ENCODE results near the gene ZBTB32. TPM values are rescaled to one million over a fixed set of nuclear protein-coding genes. Genes with fewer than 3 reads are reported as not detected.

ZBTB32 gene
- total RNA-seq, 4 donors from 2014 or later: not detected

GRCh38 chr19:35759697-35760096 is 55.3 kb downstream of the ZBTB32 start:
- intact Hi-C loops (cut with DNase I; ENCODE audit: low total_unique reads): no loop called here
- Histone ChIP-seq H3K36me3 (no peaks in the 10 kb centered on the region), H3K27me3 (no peaks in the 10 kb centered on the region), H3K9me3 (no peaks in the 10 kb centered on the region), H3K27ac (no peak overlapping the region), H3K4me1 (peaks cover 0 to 13% of the 10 kb centered on the region in 2 donors), H3K4me3 (no peak overlapping the region)
- TF ChIP-seq CTCF (IDR thresholded peaks at IDR 0.05): no peak
- TF ChIP-seq POLR2A (IDR thresholded peaks at IDR 0.05): no peak
- DNase-seq: no peak

GRCh38 chr19:35760711-35761349 is 56.5 kb downstream of the ZBTB32 start:
- intact Hi-C loops (cut with DNase I; ENCODE audit: low total_unique reads): no loop called here
- no peaks in the 10 kb centered on the region for H3K27me3 ChIP-seq
- TF ChIP-seq POLR2A (IDR thresholded peaks at IDR 0.05): no peak
- no peak for TF ChIP-seq CTCF (IDR thresholded peaks at IDR 0.05)
- H3K27ac ChIP-seq: no peak overlapping the region
- peaks cover 0 to 9% of the 10 kb centered on the region in 2 donors for H3K4me1 ChIP-seq
- H3K4me3 ChIP-seq: no peak overlapping the region
- no peaks in the 10 kb centered on the region for H3K9me3 ChIP-seq
- H3K36me3 ChIP-seq: no peaks in the 10 kb centered on the region
- no peak for DNase-seq

- intact Hi-C loops (cut with DNase I; ENCODE audit: low total_unique reads): no loop called here
Measured at GRCh38 chr19:35764432-35765315, 60.3 kb downstream of the ZBTB32 start.

More at GRCh38 chr19:35764432-35765315, 60.3 kb downstream of the ZBTB32 start:
- Histone ChIP-seq H3K9me3 (no peaks in the 10 kb centered on the region), H3K4me3 (no peak overlapping the region), H3K4me1 (no peaks in the 10 kb centered on the region), H3K27me3 (no peaks in the 10 kb centered on the region), H3K36me3 (no peaks in the 10 kb centered on the region), H3K27ac (no peak overlapping the region)
- DNase-seq: no peak
- TF ChIP-seq CTCF (IDR thresholded peaks at IDR 0.05): no peak
- no peak for TF ChIP-seq POLR2A (IDR thresholded peaks at IDR 0.05)

Other genes with a start within 250 kb of the ZBTB32 start
- not detected for gene KRTDAP, start 214.1 kb upstream of the ZBTB32 start, total RNA-seq
- gene DMKN, start 190.9 kb upstream of the ZBTB32 start, total RNA-seq: 10 to 100 TPM in 3 of 4 donors, 1 to 10 TPM in 1; 4.4 to 73.7 (median 39.5) TPM
- gene SBSN, start 176.2 kb upstream of the ZBTB32 start, total RNA-seq: under 1 TPM in 1 of 4 donors, not detected in 3; 0.37 TPM
- gene GAPDHS, start 171.1 kb upstream of the ZBTB32 start, total RNA-seq: not detected
- 100 to 1,000 TPM in 1 of 4 donors, 10 to 100 TPM in 3; 34.6 to 111 (median 50.0) TPM for gene TMEM147, start 158.9 kb upstream of the ZBTB32 start, total RNA-seq
- under 1 TPM in 1 of 4 donors, not detected in 3; 0.14 TPM for gene ATP4A, start 140.9 kb upstream of the ZBTB32 start, total RNA-seq
- not detected for gene PMIS2, start 118.4 kb upstream of the ZBTB32 start, total RNA-seq
- gene HAUS5, start 91.8 kb upstream of the ZBTB32 start, total RNA-seq: 10 to 100 TPM in 3 of 4 donors, 1 to 10 TPM in 1; 6.1 to 37.9 (median 17.7) TPM
- gene RBM42, start 75.5 kb upstream of the ZBTB32 start, total RNA-seq: 10 to 100 TPM; 23.8 to 60.0 (median 31.5) TPM
- gene ETV2, start 62.8 kb upstream of the ZBTB32 start, total RNA-seq: 1 to 10 TPM in 1 of 4 donors, under 1 TPM in 1, not detected in 2; 0.48 to 1.6 TPM
- gene COX6B1, start 56.2 kb upstream of the ZBTB32 start, total RNA-seq: 100 to 1,000 TPM in 3 of 4 donors, 10 to 100 TPM in 1; 47.4 to 344 (median 208) TPM
- gene UPK1A, start 38.0 kb upstream of the ZBTB32 start, total RNA-seq: under 1 TPM in 1 of 4 donors, not detected in 3; 0.91 TPM
- gene KMT2B, start 13.4 kb downstream of the ZBTB32 start, total RNA-seq: 10 to 100 TPM in 3 of 4 donors, 1 to 10 TPM in 1; 5.0 to 60.8 (median 16.8) TPM
- gene IGFLR1, start 37.9 kb downstream of the ZBTB32 start, total RNA-seq: 1 to 10 TPM in 3 of 4 donors, under 1 TPM in 1; 0.77 to 5.3 (median 2.2) TPM
- 100 to 1,000 TPM in 1 of 4 donors, 10 to 100 TPM in 2, 1 to 10 TPM in 1; 6.5 to 116 (median 19.5) TPM for gene U2AF1L4, start 40.9 kb downstream of the ZBTB32 start, total RNA-seq
- 10 to 100 TPM in 3 of 4 donors, 1 to 10 TPM in 1; 5.3 to 37.3 (median 18.8) TPM for gene PSENEN, start 41.1 kb downstream of the ZBTB32 start, total RNA-seq
- gene LIN37, start 44.0 kb downstream of the ZBTB32 start, total RNA-seq: 10 to 100 TPM in 3 of 4 donors, 1 to 10 TPM in 1; 6.8 to 31.6 (median 16.9) TPM
- gene HSPB6, start 52.5 kb downstream of the ZBTB32 start, total RNA-seq: 100 to 1,000 TPM in 3 of 4 donors, 10 to 100 TPM in 1; 24.5 to 217 (median 134) TPM
- 10 to 100 TPM in 1 of 4 donors, 1 to 10 TPM in 3; 1.0 to 52.6 (median 4.1) TPM for gene PROSER3, start 53.6 kb downstream of the ZBTB32 start, total RNA-seq
- gene ARHGAP33, start 71.0 kb downstream of the ZBTB32 start, total RNA-seq: 10 to 100 TPM in 2 of 4 donors, 1 to 10 TPM in 1, under 1 TPM in 1; 0.26 to 43.4 (median 8.9) TPM
- gene PRODH2, start 108.3 kb downstream of the ZBTB32 start, total RNA-seq: not detected
- under 1 TPM in 1 of 4 donors, not detected in 3; 0.14 TPM for gene NPHS1, start 147.9 kb downstream of the ZBTB32 start, total RNA-seq
- 1 to 10 TPM in 1 of 4 donors, under 1 TPM in 1, not detected in 2; 0.55 to 2.8 TPM for gene KIRREL2, start 152.4 kb downstream of the ZBTB32 start, total RNA-seq
- 10 to 100 TPM in 1 of 4 donors, 1 to 10 TPM in 1, not detected in 2; 6.1 to 16.2 TPM for gene APLP1, start 164.0 kb downstream of the ZBTB32 start, total RNA-seq
- 10 to 100 TPM in 2 of 4 donors, 1 to 10 TPM in 2; 4.4 to 18.2 (median 9.5) TPM for gene NFKBID, start 196.0 kb downstream of the ZBTB32 start, total RNA-seq
- gene HCST, start 198.0 kb downstream of the ZBTB32 start, total RNA-seq: 10 to 100 TPM in 1 of 4 donors, 1 to 10 TPM in 2, not detected in 1; 1.6 to 47.1 (median 4.5) TPM
- 10 to 100 TPM in 3 of 4 donors, 1 to 10 TPM in 1; 1.3 to 25.0 (median 14.9) TPM for gene TYROBP, start 203.7 kb downstream of the ZBTB32 start, total RNA-seq
- 10 to 100 TPM in 2 of 4 donors, 1 to 10 TPM in 2; 3.1 to 22.4 (median 9.6) TPM for gene LRFN3, start 231.8 kb downstream of the ZBTB32 start, total RNA-seq

Measured in uterus (tissue), 4 donors.